ENCODE measurements around the gene CNPY3. TPM values are rescaled to one million over a fixed set of nuclear protein-coding genes. Genes with fewer than 3 reads are reported as not detected.

The CNPY3 gene
- total and polyA plus RNA-seq, 2 experiments from 2014 or later, result 71.8 to 137 TPM

DNA sequence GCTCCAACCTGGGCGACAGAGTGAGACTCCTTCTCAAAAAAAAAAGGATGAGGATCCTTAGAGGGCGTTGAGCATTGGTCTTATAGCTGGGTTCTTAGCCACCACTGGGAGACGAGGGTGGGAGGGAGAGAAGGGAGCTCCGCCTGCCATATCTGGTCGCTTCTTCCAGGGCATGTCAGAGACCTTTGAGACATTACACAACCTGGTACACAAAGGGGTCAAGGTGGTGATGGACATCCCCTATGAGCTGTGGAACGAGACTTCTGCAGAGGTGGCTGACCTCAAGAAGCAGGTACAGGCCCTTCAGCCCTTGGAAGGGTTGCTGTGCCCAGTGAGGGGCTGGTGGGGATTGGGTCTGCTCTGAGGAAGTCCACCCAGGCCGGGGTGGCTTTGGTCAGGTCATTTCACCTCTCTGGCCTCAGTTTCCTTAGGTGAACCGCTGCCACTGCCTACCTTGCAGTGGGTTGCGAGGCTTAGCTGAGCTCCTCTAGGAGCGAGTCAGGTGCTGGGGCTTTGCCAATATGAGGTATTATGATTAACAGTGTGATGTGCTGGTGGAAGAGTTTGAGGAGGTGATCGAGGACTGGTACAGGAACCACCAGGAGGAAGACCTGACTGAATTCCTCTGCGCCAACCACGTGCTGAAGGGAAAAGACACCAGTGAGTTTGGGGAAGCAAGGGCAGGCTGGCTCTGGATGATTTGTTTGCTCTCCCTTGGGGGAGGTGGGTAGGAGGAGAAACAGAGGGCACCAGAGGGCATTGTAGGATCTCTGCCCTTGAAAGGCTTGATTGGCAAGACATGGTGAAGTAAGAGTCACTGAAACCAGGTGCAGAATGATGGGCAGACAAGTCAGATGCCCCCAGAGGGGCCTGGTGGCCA, 8.5 kb downstream of the CNPY3 start:
- Histone ChIP-seq H3K27ac (no peak overlapping the region), H3K4me1 (ENCODE audit: insufficient read depth) (no peaks in the 10 kb centered on the region), H3K36me3 (replicated peaks; ENCODE audit: insufficient read depth, low read depth) (no peaks in the 10 kb centered on the region)

DNA sequence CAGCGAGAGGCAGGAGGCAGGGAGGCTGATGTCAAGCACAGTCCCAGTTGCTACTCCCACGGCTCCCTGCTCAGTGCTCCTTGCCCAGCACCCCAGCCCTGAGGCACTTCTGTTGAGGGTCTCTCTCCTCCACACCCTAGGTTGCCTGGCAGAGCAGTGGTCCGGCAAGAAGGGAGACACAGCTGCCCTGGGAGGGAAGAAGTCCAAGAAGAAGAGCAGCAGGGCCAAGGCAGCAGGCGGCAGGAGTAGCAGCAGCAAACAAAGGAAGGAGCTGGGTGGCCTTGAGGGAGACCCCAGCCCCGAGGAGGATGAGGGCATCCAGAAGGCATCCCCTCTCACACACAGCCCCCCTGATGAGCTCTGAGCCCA, 9.1 kb downstream of the CNPY3 start:
- no peak overlapping the region for H3K4me2 ChIP-seq
- H4K20me1 ChIP-seq (ENCODE audit: insufficient read depth, poor library complexity, severe bottlenecking), result no peaks in the 10 kb centered on the region
- no peak overlapping the region for H3K4me3 ChIP-seq
- H3K27ac ChIP-seq, result no peak overlapping the region
- no peak overlapping the region for H2AFZ ChIP-seq
- no peaks in the 10 kb centered on the region for H3K9me3 ChIP-seq (ENCODE audit: low read depth)
- no peak for DNase-seq (ENCODE audit: low spot score)
- TF ChIP-seq, protein P1, sequence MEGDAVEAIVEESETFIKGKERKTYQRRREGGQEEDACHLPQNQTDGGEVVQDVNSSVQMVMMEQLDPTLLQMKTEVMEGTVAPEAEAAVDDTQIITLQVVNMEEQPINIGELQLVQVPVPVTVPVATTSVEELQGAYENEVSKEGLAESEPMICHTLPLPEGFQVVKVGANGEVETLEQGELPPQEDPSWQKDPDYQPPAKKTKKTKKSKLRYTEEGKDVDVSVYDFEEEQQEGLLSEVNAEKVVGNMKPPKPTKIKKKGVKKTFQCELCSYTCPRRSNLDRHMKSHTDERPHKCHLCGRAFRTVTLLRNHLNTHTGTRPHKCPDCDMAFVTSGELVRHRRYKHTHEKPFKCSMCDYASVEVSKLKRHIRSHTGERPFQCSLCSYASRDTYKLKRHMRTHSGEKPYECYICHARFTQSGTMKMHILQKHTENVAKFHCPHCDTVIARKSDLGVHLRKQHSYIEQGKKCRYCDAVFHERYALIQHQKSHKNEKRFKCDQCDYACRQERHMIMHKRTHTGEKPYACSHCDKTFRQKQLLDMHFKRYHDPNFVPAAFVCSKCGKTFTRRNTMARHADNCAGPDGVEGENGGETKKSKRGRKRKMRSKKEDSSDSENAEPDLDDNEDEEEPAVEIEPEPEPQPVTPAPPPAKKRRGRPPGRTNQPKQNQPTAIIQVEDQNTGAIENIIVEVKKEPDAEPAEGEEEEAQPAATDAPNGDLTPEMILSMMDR (IDR thresholded peaks at IDR 0.05; ENCODE audit: poor library complexity), result no peak
- TF ChIP-seq EZH2phosphoT487 (IDR thresholded peaks at IDR 0.05; ENCODE audit: low read depth, severe bottlenecking, unreplicated experiment) (no peak), EZH2 (IDR thresholded peaks at IDR 0.05; ENCODE audit: borderline replicate concordance) (no peak)
- peaks cover 33% of the 10 kb centered on the region for H3K79me2 ChIP-seq
- no peaks in the 10 kb centered on the region for H3K9me2 ChIP-seq (replicated peaks; ENCODE audit: insufficient read depth)
- WGBS (ENCODE audit: low lambda C conversion rate, missing lambda C conversion rate), result 96% methylated on average over 5 of the region's 5 CpGs
- H3K36me3 ChIP-seq (replicated peaks; ENCODE audit: insufficient read depth, low read depth), result no peaks in the 10 kb centered on the region
- no peaks in the 10 kb centered on the region for H3K27me3 ChIP-seq
- no peaks in the 10 kb centered on the region for H3K4me1 ChIP-seq (ENCODE audit: insufficient read depth)

More for the DNA sequence above, 8.5 kb downstream of the CNPY3 start:
- Histone ChIP-seq H3K9me3 (ENCODE audit: low read depth) (no peaks in the 10 kb centered on the region), H2AFZ (no peak overlapping the region), H3K4me2 (no peak overlapping the region), H4K20me1 (ENCODE audit: insufficient read depth, poor library complexity, severe bottlenecking) (no peaks in the 10 kb centered on the region), H3K4me3 (no peak overlapping the region), H3K79me2 (peaks cover 39% of the 10 kb centered on the region), H3K9me2 (replicated peaks; ENCODE audit: insufficient read depth) (no peaks in the 10 kb centered on the region), H3K27me3 (no peaks in the 10 kb centered on the region)
- no peak for DNase-seq (ENCODE audit: low spot score)
- 93% methylated on average over 13 of the region's 13 CpGs for WGBS (ENCODE audit: low lambda C conversion rate, missing lambda C conversion rate)
- TF ChIP-seq EZH2 (IDR thresholded peaks at IDR 0.05; ENCODE audit: borderline replicate concordance) (no peak), EZH2phosphoT487 (IDR thresholded peaks at IDR 0.05; ENCODE audit: low read depth, severe bottlenecking, unreplicated experiment) (no peak)
- TF ChIP-seq, protein P1 (IDR thresholded peaks at IDR 0.05; ENCODE audit: poor library complexity), result no peak

GRCh38 chr6:42938987-42939809, 9.9 kb downstream of the CNPY3 start:
- no peak overlapping the region for H3K4me3 ChIP-seq
- H3K27me3 ChIP-seq, result no peaks in the 10 kb centered on the region
- H3K79me2 ChIP-seq, result peaks cover 25% of the 10 kb centered on the region
- H4K20me1 ChIP-seq (ENCODE audit: insufficient read depth, poor library complexity, severe bottlenecking), result no peaks in the 10 kb centered on the region
- TF ChIP-seq, protein P1 (IDR thresholded peaks at IDR 0.05; ENCODE audit: poor library complexity), result no peak
- TF ChIP-seq EZH2 (IDR thresholded peaks at IDR 0.05; ENCODE audit: borderline replicate concordance) (no peak), EZH2phosphoT487 (IDR thresholded peaks at IDR 0.05; ENCODE audit: low read depth, severe bottlenecking, unreplicated experiment) (no peak)
- H2AFZ ChIP-seq, result no peak overlapping the region
- H3K9me2 ChIP-seq (replicated peaks; ENCODE audit: insufficient read depth), result no peaks in the 10 kb centered on the region
- H3K27ac ChIP-seq, result peak overlapping the region; percentile 51
- no peak overlapping the region for H3K4me2 ChIP-seq
- no peaks in the 10 kb centered on the region for H3K4me1 ChIP-seq (ENCODE audit: insufficient read depth)
- no peaks in the 10 kb centered on the region for H3K9me3 ChIP-seq (ENCODE audit: low read depth)
- 88% methylated on average over 9 of the region's 9 CpGs for WGBS (ENCODE audit: low lambda C conversion rate, missing lambda C conversion rate)
- H3K36me3 ChIP-seq (replicated peaks; ENCODE audit: insufficient read depth, low read depth), result no peaks in the 10 kb centered on the region
- peak; percentile 38 for DNase-seq (ENCODE audit: low spot score)

Measured in hepatocyte (in vitro differentiated cells).